ENCODE measurements around the gene DLGAP1.

GRCh38 chr18:3803350-3803749 lies 651.8 kb downstream of the DLGAP1 start:
- TF ChIP-seq CTCF (IDR thresholded peaks at IDR 0.05 in 8 of 11, conservative IDR thresholded peaks at IDR 0.05 in 3 of 11) (no peak), POLR2A (IDR thresholded peaks at IDR 0.05) (no peak)

Data from spleen (tissue), 7 donors.